OCI-LY1 (cell line): Measurements from ENCODE around the gene IRAK1BP1.
"Not testable (repeated sequence)": the region's sequence is repeated elsewhere in the genome, so short reads cannot be mapped to it uniquely, and the experiment has no call there.

ENCODE experiments used
- H2AFZ ChIP-seq: fragments of 200-600 bp; sonication (generic), shearing (Covaris generic); 2 replicates; pipeline ENCODE4 v1.6.0; 2014; ENCODE audit warnings: antibody characterized with exemption, mild to moderate bottlenecking, low read length
- H3F3A ChIP-seq: fragments of 200-600 bp; sonication (generic), shearing (Covaris generic); 2 replicates; pipeline ENCODE4 v1.6.0; 2014; ENCODE audit warnings: mild to moderate bottlenecking, antibody characterized with exemption, low read length, moderate library complexity; ENCODE audit not compliant: insufficient read depth
- H3K27ac ChIP-seq: fragments of 200-600 bp; sonication (generic); 2 replicates; pipeline ENCODE4 v1.5.1; 2014; ENCODE audit warnings: low read length, mixed run types, mild to moderate bottlenecking, low read depth; ENCODE audit not compliant: poor library complexity, severe bottlenecking
- H3K27me3 ChIP-seq: fragments of 200-600 bp; sonication (generic); 2 replicates; pipeline ENCODE4 v1.6.0; 2014; ENCODE audit warnings: antibody characterized with exemption, mild to moderate bottlenecking, low read length, moderate library complexity; ENCODE audit not compliant: insufficient read depth
- H3K36me3 ChIP-seq: fragments of 200-600 bp; sonication (generic); 2 replicates; pipeline ENCODE4 v1.6.1; 2014; ENCODE audit warnings: mild to moderate bottlenecking, antibody characterized with exemption, low read length, moderate library complexity, mixed read lengths; ENCODE audit not compliant: insufficient read depth
- H3K4me1 ChIP-seq: fragments of 200-600 bp; sonication (generic); 2 replicates; pipeline ENCODE4 v1.5.1; 2014; ENCODE audit warnings: mild to moderate bottlenecking, low read length, moderate library complexity; ENCODE audit not compliant: insufficient read depth, severe bottlenecking
- H3K4me2 ChIP-seq: fragments of 200-600 bp; sonication (generic), shearing (Covaris generic); 2 replicates; pipeline ENCODE4 v1.6.1; 2014; ENCODE audit warnings: low read length
- H3K4me3 ChIP-seq: fragments of 200-600 bp; sonication (generic); 2 replicates; pipeline ENCODE4 v1.5.1; 2014; ENCODE audit warnings: low read length, low read depth, mild to moderate bottlenecking, mixed read lengths; ENCODE audit not compliant: poor library complexity, severe bottlenecking
- H3K79me2 ChIP-seq: fragments of 200-600 bp; shearing (Covaris generic); 2 replicates; pipeline ENCODE4 v1.6.1; 2016; ENCODE audit warnings: mixed run types, low read length, mixed read lengths; ENCODE audit not compliant: insufficient read depth
- H3K9ac ChIP-seq: fragments of 200-600 bp; sonication (generic), shearing (Covaris generic); 2 replicates; pipeline ENCODE4 v1.6.1; 2014; ENCODE audit warnings: mild to moderate bottlenecking, low read length, mixed read lengths
- H3K9me2 ChIP-seq: fragments of 200-600 bp; sonication (generic), shearing (Covaris generic); 2 replicates; pipeline ENCODE4 v1.6.1; 2014; ENCODE audit warnings: low read depth, mild to moderate bottlenecking, low read length, mixed read lengths
- H3K9me3 ChIP-seq: fragments of 200-600 bp; shearing (Covaris generic); 2 replicates; pipeline ENCODE4 v1.6.1; 2014; ENCODE audit warnings: low read length, mixed read lengths
- H4K20me1 ChIP-seq: fragments of 200-600 bp; sonication (generic), shearing (Covaris generic); 2 replicates; pipeline ENCODE4 v1.6.0; 2016; ENCODE audit warnings: mild to moderate bottlenecking, low read length; ENCODE audit not compliant: insufficient read depth
- CTCF ChIP-seq: fragments of 200-600 bp; sonication (generic), shearing (Covaris generic); IDR thresholded peaks from 2 replicates; pipeline ENCODE4 v1.5.1; 2017; ENCODE audit warnings: mild to moderate bottlenecking, antibody characterized with exemption, low read length, moderate library complexity, mixed read lengths
- EZH2 ChIP-seq: fragments of 200-600 bp; sonication (generic), shearing (Covaris generic); IDR thresholded peaks from 2 replicates; pipeline ENCODE4 v1.8.0; 2017; ENCODE audit warnings: borderline replicate concordance, mixed run types, mild to moderate bottlenecking, antibody characterized with exemption, low read length, moderate library complexity, mixed read lengths

The IRAK1BP1 gene

GRCh38 chr6:78883651-78884050 is 16.3 kb downstream of the IRAK1BP1 start:
- TF ChIP-seq CTCF (no peak), EZH2 (no peak)

GRCh38 chr6:78889901-78890300 is 22.6 kb downstream of the IRAK1BP1 start:
- not testable (repeated sequence) for H3F3A ChIP-seq, H3K4me3 ChIP-seq, H3K27me3 ChIP-seq, H3K9ac ChIP-seq, H3K4me2 ChIP-seq, H3K9me2 ChIP-seq, H3K4me1 ChIP-seq, H2AFZ ChIP-seq, H4K20me1 ChIP-seq, H3K9me3 ChIP-seq, H3K27ac ChIP-seq, H3K79me2 ChIP-seq
- peaks cover 11% of the 10 kb centered on the region; the same call in 1 of the 2 replicates for H3K36me3 ChIP-seq

More at GRCh38 chr6:78883651-78884050, 16.3 kb downstream of the IRAK1BP1 start:
- Histone ChIP-seq H3K9ac (no peak overlapping the region), H3K4me3 (no peak overlapping the region), H3K4me2 (no peak overlapping the region), H3K9me3 (0 out of 2 replicates have a peak, but pooled peaks cover 7% of the 10 kb centered on the region), H2AFZ (no peak overlapping the region), H3K36me3 (peaks cover 11% of the 10 kb centered on the region), H3K27ac (no peak overlapping the region), H3K9me2 (no peaks in the 10 kb centered on the region), H3K27me3 (no peaks in the 10 kb centered on the region), H4K20me1 (no peaks in the 10 kb centered on the region), H3K4me1 (no peaks in the 10 kb centered on the region), H3K79me2 (no peaks in the 10 kb centered on the region), H3F3A (no peaks in the 10 kb centered on the region)

GRCh38 chr6:78896227-78896626 is 28.9 kb downstream of the IRAK1BP1 start:
- no peaks in the 10 kb centered on the region for H4K20me1 ChIP-seq
- no peaks in the 10 kb centered on the region for H3K4me1 ChIP-seq
- H3K27ac ChIP-seq = no peak overlapping the region
- no peaks in the 10 kb centered on the region for H3K79me2 ChIP-seq
- no peak overlapping the region for H3K9ac ChIP-seq
- no peaks in the 10 kb centered on the region for H3K27me3 ChIP-seq
- H3K9me2 ChIP-seq = no peaks in the 10 kb centered on the region
- no peak for TF ChIP-seq CTCF
- TF ChIP-seq EZH2 = no peak
- no peak overlapping the region for H3K4me3 ChIP-seq
- H3K4me2 ChIP-seq = no peak overlapping the region
- H3F3A ChIP-seq = no peaks in the 10 kb centered on the region
- H2AFZ ChIP-seq = no peak overlapping the region
- H3K36me3 ChIP-seq = 0 out of 2 replicates have a peak, but pooled peaks cover 5% of the 10 kb centered on the region
- H3K9me3 ChIP-seq = no peaks in the 10 kb centered on the region

- H3K4me2 ChIP-seq = no peak overlapping the region
- H3F3A ChIP-seq = no peaks in the 10 kb centered on the region
- H3K27ac ChIP-seq = no peak overlapping the region
- H4K20me1 ChIP-seq = no peaks in the 10 kb centered on the region
- H3K9me2 ChIP-seq = no peaks in the 10 kb centered on the region
- H2AFZ ChIP-seq = no peak overlapping the region
- H3K9ac ChIP-seq = no peak overlapping the region
- H3K36me3 ChIP-seq = no peaks in the 10 kb centered on the region
- H3K79me2 ChIP-seq = no peaks in the 10 kb centered on the region
- H3K27me3 ChIP-seq = no peaks in the 10 kb centered on the region
- peaks cover 6% of the 10 kb centered on the region for H3K4me1 ChIP-seq
- H3K9me3 ChIP-seq = no peaks in the 10 kb centered on the region
- no peak overlapping the region for H3K4me3 ChIP-seq
- no peak for TF ChIP-seq CTCF
- TF ChIP-seq EZH2 = no peak
Measured at GRCh38 chr6:78908621-78909020, 41.3 kb downstream of the IRAK1BP1 start.
